Neural progenitor cell (in vitro differentiated cells): ENCODE data around the gene EXOSC5. TPM values are rescaled to one million over a fixed set of nuclear protein-coding genes. Genes with fewer than 3 reads are reported as not detected.

Source experiments
- DNase-seq: peaks from one replicate; pipeline ENCODE4 v3.0.0-alpha.2; 2016; ENCODE audit warnings: low spot score
- H2AFZ ChIP-seq: fragments of 200-600 bp; sonication (generic); replicated peaks from 2 replicates; pipeline ENCODE4 v1.6.1; 2016; ENCODE audit warnings: antibody characterized with exemption
- H3F3A ChIP-seq: fragments of 200-600 bp; sonication (generic); 2 replicates; pipeline ENCODE4 v1.6.1; 2016; ENCODE audit warnings: antibody characterized with exemption, low read depth
- H3K27ac ChIP-seq: fragments of 200-600 bp; sonication (generic); 2 replicates; pipeline ENCODE4 v1.5.1; 2016; ENCODE audit warnings: mild to moderate bottlenecking
- H3K27me3 ChIP-seq: fragments of 200-600 bp; sonication (generic); 2 replicates; pipeline ENCODE4 v1.6.1; 2016; ENCODE audit warnings: mild to moderate bottlenecking, moderate library complexity
- H3K36me3 ChIP-seq: fragments of 200-600 bp; sonication (generic); 2 replicates; pipeline ENCODE4 v1.5.1; 2016
- H3K4me1 ChIP-seq: fragments of 200-600 bp; sonication (generic); 2 replicates; pipeline ENCODE4 v1.6.1; 2016; ENCODE audit warnings: mixed run types
- H3K4me2 ChIP-seq: fragments of 200-600 bp; sonication (generic); 2 replicates; pipeline ENCODE4 v1.6.1; 2016
- H3K4me3 ChIP-seq: fragments of 200-600 bp; sonication (generic); 2 replicates; pipeline ENCODE4 v1.5.1; 2016
- H3K79me2 ChIP-seq: fragments of 200-600 bp; sonication (generic); 2 replicates; pipeline ENCODE4 v1.6.1; 2016; ENCODE audit warnings: low read depth
- H3K9ac ChIP-seq: fragments of 200-600 bp; sonication (generic); 2 replicates; pipeline ENCODE4 v1.6.1; 2016
- H3K9me3 ChIP-seq: fragments of 200-600 bp; sonication (generic); 2 replicates; pipeline ENCODE4 v1.5.1; 2016; ENCODE audit warnings: low read depth
- H4K20me1 ChIP-seq: fragments of 200-600 bp; sonication (generic); 2 replicates; pipeline ENCODE4 v1.6.1; 2016; ENCODE audit warnings: low read depth
- H3K27ac Mint-ChIP-seq: 3 replicates; pipeline ENCODE4 v1.8.0; 2021; ENCODE audit warnings: mixed read lengths
- H3K27me3 Mint-ChIP-seq: 2 replicates; pipeline ENCODE4 v1.8.0; 2022; ENCODE audit warnings: low read depth, mild to moderate bottlenecking, inconsistent platforms, moderate library complexity, mixed read lengths; ENCODE audit not compliant: insufficient read depth
- H3K36me3 Mint-ChIP-seq: 3 replicates; pipeline ENCODE4 v1.8.0; 2021; ENCODE audit warnings: mixed read lengths
- H3K4me1 Mint-ChIP-seq: 3 replicates; pipeline ENCODE4 v1.8.0; 2021; ENCODE audit warnings: mixed read lengths
- H3K4me3 Mint-ChIP-seq: 3 replicates; pipeline ENCODE4 v1.8.0; 2021; ENCODE audit warnings: mild to moderate bottlenecking, moderate library complexity, mixed read lengths
- H3K9me3 Mint-ChIP-seq: 3 replicates; pipeline ENCODE4 v1.8.0; 2020; ENCODE audit warnings: mixed read lengths
- EZH2 ChIP-seq: fragments of 200-600 bp; sonication (generic); IDR thresholded peaks from 2 replicates; pipeline ENCODE4 v1.6.1; 2017; ENCODE audit warnings: antibody characterized with exemption, mild to moderate bottlenecking, moderate library complexity
- EZH2phosphoT487 ChIP-seq: fragments of 200-600 bp; sonication (generic); IDR thresholded peaks from 2 replicates; pipeline ENCODE4 v1.6.1; 2017; ENCODE audit warnings: antibody characterized with exemption
- total RNA-seq: library from RNA; depleted of rRNA; stranded (reverse); fragments of >200 nt; gene quantifications from 2 replicates; pipeline ENCODE4 v1.2.3, GENCODE V29; 2015; ENCODE audit warnings: low replicate concordance
- TF ChIP-seq, protein P1 (sequence below): fragments of 200-600 bp; sonication (generic); IDR thresholded peaks from 2 replicates; pipeline ENCODE4 v1.5.1; 2017; ENCODE audit warnings: antibody characterized with exemption, mild to moderate bottlenecking

The EXOSC5 gene
- total RNA-seq, 1 donor from 2014 or later = 10.3 TPM

DNA sequence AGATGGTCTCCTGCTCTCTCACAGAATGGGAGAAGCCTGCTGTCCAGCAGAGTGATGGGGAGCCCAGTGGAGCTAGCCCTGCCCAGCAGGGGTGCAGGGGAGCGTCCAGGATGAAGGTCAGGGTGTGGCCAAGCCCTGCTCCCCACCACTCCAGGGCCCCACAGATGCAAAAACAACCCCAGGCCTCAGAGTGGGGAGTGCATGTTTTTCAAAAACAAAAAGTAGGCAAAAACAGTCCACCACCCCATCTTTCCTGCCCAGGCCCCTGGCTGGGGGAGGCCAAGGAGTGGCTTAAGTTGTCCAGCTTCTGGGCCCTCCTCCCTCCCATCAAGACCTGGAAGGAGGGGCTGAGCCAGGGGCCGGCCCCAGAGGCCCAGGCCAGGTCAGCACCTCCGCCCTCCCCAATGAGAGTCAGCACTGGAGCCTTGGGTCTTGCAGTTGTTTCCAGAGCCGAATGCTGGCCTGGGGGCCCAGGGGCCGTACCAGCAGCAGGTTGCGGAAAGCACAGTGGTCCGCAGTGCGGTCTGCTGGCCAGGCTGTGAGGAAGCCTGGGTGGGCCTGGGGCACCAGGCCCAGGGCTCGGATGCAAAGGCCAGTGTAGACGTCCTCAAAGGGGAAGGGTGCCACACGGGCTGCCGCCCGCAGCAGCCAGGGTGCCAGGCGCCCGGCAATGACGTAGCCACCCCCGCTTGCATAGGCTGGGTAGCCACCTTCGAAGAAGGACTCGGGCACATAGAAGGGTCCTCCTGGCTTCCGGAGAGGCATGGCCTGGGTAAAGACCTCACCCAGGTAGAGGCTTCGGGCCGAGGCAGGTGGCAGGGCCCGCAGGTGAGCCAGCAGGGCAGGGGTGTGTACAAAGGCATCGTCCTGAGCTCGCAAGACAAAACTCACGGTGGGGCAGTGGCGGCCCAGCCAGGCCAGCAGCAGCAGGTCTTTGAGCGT, 28.3 kb upstream of the EXOSC5 start:
- Mint-ChIP-seq H3K27me3 (no peaks in the 10 kb centered on the region), H3K4me1 (peaks cover 15% of the 10 kb centered on the region), H3K36me3 (peaks cover 3% of the 10 kb centered on the region), H3K4me3 (peak overlapping the region; percentile 60), H3K27ac (no peak overlapping the region), H3K9me3 (no peaks in the 10 kb centered on the region)
- Histone ChIP-seq H3F3A (peaks cover 4% of the 10 kb centered on the region), H3K9me3 (no peaks in the 10 kb centered on the region), H3K4me1 (peaks cover 10% of the 10 kb centered on the region), H3K9ac (no peak overlapping the region), H3K36me3 (no peaks in the 10 kb centered on the region), H3K27ac (no peak overlapping the region), H3K4me2 (no peak overlapping the region), H3K27me3 (no peaks in the 10 kb centered on the region), H3K79me2 (no peaks in the 10 kb centered on the region), H4K20me1 (no peaks in the 10 kb centered on the region), H2AFZ (no peak overlapping the region), H3K4me3 (no peak overlapping the region)
- no peak for DNase-seq
- TF ChIP-seq EZH2phosphoT487 (no peak), EZH2 (no peak)
- TF ChIP-seq, protein P1, sequence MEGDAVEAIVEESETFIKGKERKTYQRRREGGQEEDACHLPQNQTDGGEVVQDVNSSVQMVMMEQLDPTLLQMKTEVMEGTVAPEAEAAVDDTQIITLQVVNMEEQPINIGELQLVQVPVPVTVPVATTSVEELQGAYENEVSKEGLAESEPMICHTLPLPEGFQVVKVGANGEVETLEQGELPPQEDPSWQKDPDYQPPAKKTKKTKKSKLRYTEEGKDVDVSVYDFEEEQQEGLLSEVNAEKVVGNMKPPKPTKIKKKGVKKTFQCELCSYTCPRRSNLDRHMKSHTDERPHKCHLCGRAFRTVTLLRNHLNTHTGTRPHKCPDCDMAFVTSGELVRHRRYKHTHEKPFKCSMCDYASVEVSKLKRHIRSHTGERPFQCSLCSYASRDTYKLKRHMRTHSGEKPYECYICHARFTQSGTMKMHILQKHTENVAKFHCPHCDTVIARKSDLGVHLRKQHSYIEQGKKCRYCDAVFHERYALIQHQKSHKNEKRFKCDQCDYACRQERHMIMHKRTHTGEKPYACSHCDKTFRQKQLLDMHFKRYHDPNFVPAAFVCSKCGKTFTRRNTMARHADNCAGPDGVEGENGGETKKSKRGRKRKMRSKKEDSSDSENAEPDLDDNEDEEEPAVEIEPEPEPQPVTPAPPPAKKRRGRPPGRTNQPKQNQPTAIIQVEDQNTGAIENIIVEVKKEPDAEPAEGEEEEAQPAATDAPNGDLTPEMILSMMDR = no peak

GRCh38 chr19:41424335-41425173, 27.4 kb upstream of the EXOSC5 start:
- no peaks in the 10 kb centered on the region for H4K20me1 ChIP-seq
- H3K9me3 Mint-ChIP-seq = no peaks in the 10 kb centered on the region
- peaks cover 15% of the 10 kb centered on the region for H3K4me1 Mint-ChIP-seq
- no peaks in the 10 kb centered on the region for H3K27me3 ChIP-seq
- no peak overlapping the region for H3K4me2 ChIP-seq
- peaks cover 3% of the 10 kb centered on the region for H3K36me3 Mint-ChIP-seq
- H3K79me2 ChIP-seq = no peaks in the 10 kb centered on the region
- H2AFZ ChIP-seq = no peak overlapping the region
- no peak for DNase-seq
- peaks cover 10% of the 10 kb centered on the region for H3K4me1 ChIP-seq
- no peak overlapping the region for H3K27ac ChIP-seq
- no peaks in the 10 kb centered on the region for H3K9me3 ChIP-seq
- H3K4me3 ChIP-seq = no peak overlapping the region
- H3K9ac ChIP-seq = no peak overlapping the region
- H3K36me3 ChIP-seq = no peaks in the 10 kb centered on the region
- no peak overlapping the region for H3K4me3 Mint-ChIP-seq
- TF ChIP-seq, protein P1 = no peak
- TF ChIP-seq EZH2 (no peak), EZH2phosphoT487 (no peak)
- H3F3A ChIP-seq = peaks cover 4% of the 10 kb centered on the region
- H3K27ac Mint-ChIP-seq = no peak overlapping the region
- H3K27me3 Mint-ChIP-seq = no peaks in the 10 kb centered on the region

DNA sequence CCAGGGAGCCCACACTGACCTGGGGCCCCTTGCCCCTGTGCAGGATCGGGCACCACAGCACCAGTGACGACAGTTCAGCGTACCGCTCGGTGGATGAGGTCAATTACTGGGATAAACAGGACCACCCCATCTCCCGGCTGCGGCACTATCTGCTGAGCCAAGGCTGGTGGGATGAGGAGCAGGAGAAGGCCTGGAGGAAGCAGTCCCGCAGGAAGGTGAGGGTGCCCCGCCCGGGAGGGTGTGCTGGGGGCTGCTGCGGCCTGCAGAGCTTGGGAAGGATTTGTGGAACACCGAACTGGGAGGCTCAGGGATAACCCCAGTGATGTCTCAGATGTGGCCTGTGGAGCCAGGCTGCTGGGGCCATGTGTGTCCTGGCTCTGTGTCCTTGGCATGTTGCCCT, 25.8 kb upstream of the EXOSC5 start:
- DNase-seq = no peak
- H3F3A ChIP-seq = peaks cover 4% of the 10 kb centered on the region
- H3K36me3 ChIP-seq = no peaks in the 10 kb centered on the region
- H3K79me2 ChIP-seq = no peaks in the 10 kb centered on the region
- no peaks in the 10 kb centered on the region for H3K27me3 ChIP-seq
- Mint-ChIP-seq H3K9me3 (no peaks in the 10 kb centered on the region), H3K27me3 (no peaks in the 10 kb centered on the region), H3K4me1 (peaks cover 12% of the 10 kb centered on the region), H3K36me3 (peaks cover 3% of the 10 kb centered on the region), H3K27ac (no peak overlapping the region), H3K4me3 (no peak overlapping the region)
- peaks cover 3% of the 10 kb centered on the region for H3K4me1 ChIP-seq
- no peak overlapping the region for H3K4me3 ChIP-seq
- no peak overlapping the region for H3K9ac ChIP-seq
- H2AFZ ChIP-seq = no peak overlapping the region
- TF ChIP-seq EZH2phosphoT487 (no peak), EZH2 (no peak)
- TF ChIP-seq, protein P1 = no peak
- no peaks in the 10 kb centered on the region for H4K20me1 ChIP-seq
- H3K4me2 ChIP-seq = no peak overlapping the region
- no peaks in the 10 kb centered on the region for H3K9me3 ChIP-seq
- H3K27ac ChIP-seq = no peak overlapping the region
